ENCODE measurements around the gene PPFIBP2.

The PPFIBP2 gene

GRCh38 chr11:7513234-7514098 lies at the start of gene PPFIBP2:
TSS of gene PPFIBP2 (plus strand) at chr11:7513999. CDS start at chr11:7549476, 35,477 bp downstream.
- DNase-seq (ENCODE audit: low spot score), result peak; percentile 89

DNA sequence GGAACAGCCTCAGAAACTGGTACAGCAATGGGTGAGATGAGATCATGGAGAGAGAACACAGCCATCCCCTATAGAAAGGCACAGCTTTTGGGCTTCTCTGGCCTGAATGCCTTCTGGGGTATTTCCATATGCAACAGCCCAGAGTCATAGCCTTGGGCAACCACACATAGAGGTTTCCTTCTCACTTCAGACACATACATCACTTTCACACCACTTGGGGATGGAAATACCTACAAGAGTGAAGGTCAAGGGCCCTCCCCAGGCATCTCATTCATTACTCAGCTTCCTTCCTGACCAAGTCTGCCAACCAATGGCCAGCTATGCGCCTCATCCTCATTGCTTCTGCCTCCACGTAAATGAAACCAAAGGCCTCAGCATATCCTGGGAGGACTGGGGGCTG lies 46.1 kb upstream of the PPFIBP2 start:
- no peak for DNase-seq (ENCODE audit: low spot score)

DNA sequence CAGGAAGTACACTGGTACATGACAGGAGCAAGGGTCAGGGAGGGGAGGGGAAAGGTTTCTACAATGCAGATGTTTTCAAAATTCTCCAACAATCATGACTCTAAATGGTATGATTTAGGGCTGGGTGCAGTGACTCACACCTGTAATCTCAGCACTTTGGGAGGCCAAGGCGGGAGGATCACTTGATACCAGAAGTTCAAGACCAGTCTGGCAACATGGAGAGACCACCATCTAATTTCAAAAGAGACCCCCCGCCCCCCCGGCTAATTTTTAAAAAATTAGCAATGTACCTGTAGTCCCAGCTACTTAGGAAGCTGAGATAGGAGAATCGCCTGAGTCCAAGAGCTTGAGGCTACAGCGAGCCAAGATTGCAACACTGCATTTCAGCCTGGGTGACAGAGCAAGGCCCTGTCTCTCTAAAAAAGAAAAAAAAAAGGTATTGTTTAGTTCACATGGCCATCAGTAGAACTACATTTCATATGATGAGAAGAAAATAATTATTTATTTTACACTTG lies 44.4 kb upstream of the PPFIBP2 start:
- DNase-seq (ENCODE audit: low spot score), result no peak

DNA sequence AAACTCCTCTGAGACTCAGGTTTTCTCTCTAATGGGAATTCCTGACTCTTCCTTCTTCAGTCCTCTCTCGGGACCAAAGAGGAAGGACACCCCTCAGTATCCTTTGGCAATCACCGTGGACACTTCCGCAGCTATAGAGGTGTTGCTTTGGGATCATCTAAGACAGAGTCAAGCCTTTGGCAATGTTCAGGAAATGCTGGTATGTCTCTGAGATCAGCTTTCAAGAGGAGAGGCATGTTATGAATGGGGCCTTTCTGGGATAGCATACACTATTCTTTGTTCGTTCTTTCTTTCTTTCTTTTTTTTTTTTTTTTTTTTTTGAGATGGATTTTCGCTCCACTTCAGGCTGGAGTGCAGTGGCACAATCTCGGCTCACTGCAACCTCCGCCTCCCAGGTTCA lies 42.7 kb upstream of the PPFIBP2 start:
- DNase-seq (ENCODE audit: low spot score), result no peak

- no peak for DNase-seq (ENCODE audit: low spot score)
Observed at GRCh38 chr11:7473717-7474116, 40.1 kb upstream of the PPFIBP2 start.

DNA sequence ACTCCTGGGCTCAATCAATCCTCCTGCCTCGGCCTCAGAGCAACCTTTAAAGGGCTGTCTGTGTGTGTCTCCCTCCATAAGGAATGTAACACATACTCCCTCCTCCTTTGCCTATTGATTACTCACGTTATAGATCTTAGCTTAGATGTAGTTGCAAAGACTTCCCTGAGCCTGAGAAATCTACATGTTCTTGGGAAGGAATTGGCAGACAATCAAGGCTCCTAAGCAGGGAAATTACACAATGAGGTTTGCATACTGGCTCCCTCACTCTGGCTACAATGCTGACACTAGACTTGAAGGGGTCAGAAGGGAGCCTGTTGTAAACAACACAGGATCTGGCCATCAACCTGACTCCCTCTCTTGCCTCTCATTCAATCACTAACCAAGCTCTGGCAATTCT lies 33.7 kb upstream of the PPFIBP2 start:
- no peak for DNase-seq (ENCODE audit: low spot score)

GRCh38 chr11:7484131-7484530 lies 29.7 kb upstream of the PPFIBP2 start:
- no peak for DNase-seq (ENCODE audit: low spot score)

DNA sequence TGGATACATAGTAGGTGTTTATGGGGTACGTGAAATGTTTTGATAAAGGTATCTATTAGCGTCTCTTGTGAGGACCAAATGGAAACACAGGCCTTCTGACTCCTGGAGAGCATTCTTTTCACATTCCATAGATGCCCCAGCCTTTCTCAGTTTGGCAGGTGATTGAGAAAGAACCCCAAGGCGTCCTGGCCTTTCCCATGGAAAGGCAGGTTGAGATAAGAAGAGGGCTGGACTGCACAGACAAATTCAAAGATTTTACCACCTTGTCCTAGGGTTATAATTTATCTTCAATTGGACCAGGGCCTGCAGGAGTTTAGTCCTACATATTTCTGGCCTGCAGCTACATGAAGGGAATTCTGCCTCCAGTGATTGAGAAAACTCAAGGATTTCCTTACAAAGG lies 29.2 kb upstream of the PPFIBP2 start:
- DNase-seq (ENCODE audit: low spot score), result no peak

- DNase-seq (ENCODE audit: low spot score), result no peak
Observed at GRCh38 chr11:7485186-7486097, 28.4 kb upstream of the PPFIBP2 start, which contains the start of gene OLFML1. TSS of gene OLFML1 (plus strand) at chr11:7485506. CDS start at chr11:7485876, 370 bp downstream.

- DNase-seq (ENCODE audit: low spot score), result no peak
Observed at GRCh38 chr11:7486098-7486780, 27.6 kb upstream of the PPFIBP2 start.

DNA sequence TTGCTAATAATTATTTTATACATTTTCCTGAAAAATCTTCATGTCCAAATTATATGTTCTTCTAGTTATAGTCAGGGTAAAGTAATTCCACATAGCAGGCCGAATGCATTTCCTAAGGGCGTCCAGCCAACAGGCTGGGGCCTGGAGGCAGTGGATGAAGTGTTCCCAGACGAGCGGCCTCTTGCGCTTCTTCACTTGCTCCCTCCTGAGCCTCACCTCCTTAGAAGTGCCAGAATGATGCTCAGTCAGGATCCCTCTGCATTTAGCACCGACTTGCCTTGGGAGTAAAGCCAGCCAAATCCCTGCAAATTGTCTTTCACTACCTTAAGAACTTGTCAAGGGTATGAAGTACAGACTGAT lies 27.0 kb upstream of the PPFIBP2 start:
- no peak for DNase-seq (ENCODE audit: low spot score)

- DNase-seq (ENCODE audit: low spot score), result no peak
Observed at GRCh38 chr11:7487360-7487759, 26.4 kb upstream of the PPFIBP2 start.

DNA sequence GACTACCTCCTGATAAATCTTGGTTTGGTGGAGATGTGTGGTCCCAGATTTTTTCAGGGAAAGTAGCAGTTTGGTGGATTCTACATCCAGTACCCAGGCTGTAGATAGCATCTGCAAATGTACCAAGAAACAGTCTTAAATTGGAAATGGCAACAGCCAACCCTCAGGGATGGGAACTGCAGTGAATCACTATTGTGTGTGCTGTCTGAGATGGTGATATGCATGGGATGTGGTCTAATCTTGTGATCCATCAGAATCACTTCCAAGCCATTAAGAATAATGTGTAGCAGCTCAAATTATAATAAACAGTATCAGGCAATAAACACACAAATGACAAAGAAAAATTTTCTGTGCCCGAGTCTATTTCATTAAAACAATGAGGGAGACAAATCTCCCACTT lies 25.1 kb upstream of the PPFIBP2 start:
- DNase-seq (ENCODE audit: low spot score), result no peak

GRCh38 chr11:7489376-7489775 lies 24.4 kb upstream of the PPFIBP2 start:
- no peak for DNase-seq (ENCODE audit: low spot score)

DNA sequence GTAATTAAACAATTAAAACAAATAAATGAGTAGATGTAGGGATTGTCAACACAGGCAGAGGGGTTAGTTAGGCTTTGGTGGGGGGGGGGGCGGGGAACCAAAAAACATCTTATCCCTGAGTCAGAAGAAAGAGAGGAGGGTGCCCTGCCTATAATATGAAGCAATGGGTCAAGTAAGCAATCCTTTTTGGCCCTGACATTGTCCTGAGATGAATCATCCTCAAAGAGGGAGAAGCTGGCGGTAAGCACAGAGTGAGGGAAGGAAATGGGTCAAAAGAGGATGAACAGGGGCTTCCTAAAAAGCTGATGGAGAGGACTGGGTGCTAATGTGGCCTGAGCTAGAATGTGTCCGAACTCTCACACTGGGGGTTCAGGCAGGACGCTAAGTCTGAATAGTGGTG lies 23.7 kb upstream of the PPFIBP2 start:
- no peak for DNase-seq (ENCODE audit: low spot score)

GRCh38 chr11:7490535-7490934 lies 23.3 kb upstream of the PPFIBP2 start:
- no peak for DNase-seq (ENCODE audit: low spot score)

GRCh38 chr11:7492253-7492652 lies 21.5 kb upstream of the PPFIBP2 start:
- DNase-seq (ENCODE audit: low spot score), result no peak

GRCh38 chr11:7493670-7494069 lies 20.1 kb upstream of the PPFIBP2 start:
- DNase-seq (ENCODE audit: low spot score), result no peak

GRCh38 chr11:7494086-7494745 lies 19.6 kb upstream of the PPFIBP2 start:
- DNase-seq (ENCODE audit: low spot score), result no peak

DNA sequence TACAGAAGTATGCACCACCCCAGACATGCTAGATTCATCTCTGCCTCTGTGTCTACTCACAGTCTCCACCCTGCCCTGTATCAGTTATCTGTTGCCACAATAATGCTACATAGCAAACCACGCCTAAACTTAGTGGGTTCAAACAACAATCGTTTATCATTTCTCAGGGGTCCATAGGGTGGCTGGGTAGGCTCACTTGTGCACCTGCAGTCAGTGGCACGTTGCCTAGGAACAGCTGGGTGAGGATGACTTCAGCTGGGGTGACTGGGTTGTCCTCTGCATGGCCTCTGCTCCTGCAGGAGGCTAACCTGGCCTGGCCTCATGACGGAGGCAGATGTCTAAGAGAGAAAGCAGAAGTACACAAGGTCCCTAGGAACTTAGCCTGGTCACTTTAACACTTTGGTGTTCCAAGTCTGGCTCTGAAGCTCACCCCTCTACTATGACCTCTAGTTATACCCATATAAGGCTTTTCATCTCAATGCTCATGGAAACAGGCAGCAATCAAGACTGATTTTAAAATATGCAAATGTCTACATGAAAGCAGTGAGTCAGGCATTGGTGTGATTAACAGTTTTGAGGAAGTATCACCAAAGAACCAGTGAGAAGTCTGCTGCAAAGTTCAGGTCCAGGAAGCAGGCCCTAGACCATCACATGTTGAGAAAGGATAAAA lies 17.8 kb upstream of the PPFIBP2 start:
- no peak for DNase-seq (ENCODE audit: low spot score)

DNA sequence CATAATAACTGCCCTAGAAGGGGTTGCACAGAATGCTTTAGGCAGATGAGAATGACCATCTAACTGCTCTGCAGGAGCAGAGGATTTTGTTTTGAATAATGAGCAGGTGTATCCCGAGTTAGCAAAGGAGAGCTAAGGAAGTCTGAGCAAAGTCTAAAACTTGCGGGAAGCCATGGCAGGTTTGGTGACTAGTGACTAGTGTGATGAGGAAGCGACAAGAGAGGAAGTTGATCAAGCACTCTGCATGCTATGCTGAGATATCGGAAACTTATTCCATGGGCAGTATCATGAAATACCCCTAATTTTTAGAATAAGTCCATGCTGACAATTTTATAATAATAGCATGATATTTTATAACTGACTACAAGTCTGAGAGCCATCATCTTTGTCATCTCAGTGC lies 15.6 kb upstream of the PPFIBP2 start:
- DNase-seq (ENCODE audit: low spot score), result no peak

All from ecto neural progenitor cell (in vitro differentiated cells).